Thoracic aorta (tissue), 2 donors: ENCODE measurements around the gene ARID1B. TPM values are rescaled to one million over a fixed set of nuclear protein-coding genes. Genes with fewer than 3 reads are reported as not detected.
A peak's percentile ranks its signal among the peaks of the same experiment; 100 is the strongest.

Experiments used
- ATAC-seq: fragments of 150-250 bp; one replicate; pipeline ENCODE4 v1.8.0; 2017; ENCODE audit warnings: low read depth; ENCODE audit not compliant: insufficient number of reproducible peaks, low FRiP score
- DNase-seq: peaks from one replicate; pipeline ENCODE4 v3.0.0-alpha.2; 2020; ENCODE audit warnings: low spot score
- H3K27ac ChIP-seq, 2 donors: fragments of 200-600 bp; sonication (generic); 1 replicate in 1 of 2; 2 replicates in 1 of 2; pipeline ENCODE4 v1.5.1; 2016; ENCODE audit warnings: mild to moderate bottlenecking in 2 of 2, moderate library complexity in 2 of 2
- H3K27me3 ChIP-seq: fragments of 200-600 bp; sonication (generic); replicated peaks from 2 replicates; pipeline ENCODE4 v1.6.0; 2016; ENCODE audit warnings: mild to moderate bottlenecking; ENCODE audit not compliant: insufficient read depth
- H3K36me3 ChIP-seq: fragments of 200-600 bp; sonication (generic); one replicate; pipeline ENCODE4 v1.5.1; 2016
- H3K4me1 ChIP-seq, 2 donors: fragments of 200-600 bp; sonication (generic); 1 replicate in 1 of 2; 2 replicates in 1 of 2; pipeline versions ENCODE4 v1.5.1 to v1.6.0; 2016; ENCODE audit warnings: low read depth in 2 of 2, mild to moderate bottlenecking in 1 of 2; ENCODE audit not compliant: control insufficient read depth in 1 of 2
- H3K4me3 ChIP-seq: fragments of 200-600 bp; sonication (generic); 2 replicates; pipeline ENCODE4 v1.5.1; 2016; ENCODE audit warnings: mild to moderate bottlenecking
- H3K9me3 ChIP-seq: fragments of 200-600 bp; sonication (generic); 2 replicates; pipeline ENCODE4 v1.5.1; 2016
- total RNA-seq, 2 donors: library from RNA; depleted of rRNA; stranded (reverse); fragments of >200 nt; gene quantifications; one replicate each; pipeline versions ENCODE4 v1.1.0 to v1.2.3, GENCODE V29; 2016
- TF ChIP-seq, protein P1 (sequence below): fragments of 200-600 bp; sonication (generic); IDR thresholded peaks from one replicate; pipeline ENCODE4 v1.5.1; 2019; ENCODE audit warnings: antibody characterized with exemption

The ARID1B gene
- total RNA-seq, 2 donors from 2014 or later, result 120 to 158 TPM

DNA sequence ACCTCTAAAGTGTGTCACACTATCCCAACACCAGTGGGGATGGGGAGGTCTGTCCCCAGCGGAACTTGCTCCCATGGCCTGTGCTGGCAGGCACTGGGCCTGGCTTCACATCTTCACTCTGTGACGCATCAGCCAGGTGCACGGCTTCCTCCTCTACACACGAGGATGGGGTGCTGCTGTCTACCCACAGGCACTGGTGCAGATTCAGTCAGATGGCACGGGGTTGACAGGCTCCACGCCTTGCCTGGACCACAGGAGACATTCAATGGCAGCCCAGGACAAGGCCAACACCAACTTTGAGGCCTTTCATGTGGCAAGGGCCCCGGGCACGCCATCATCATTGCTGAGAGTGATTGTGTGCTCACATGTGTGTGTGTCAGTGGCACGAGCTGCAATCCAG, 453.7 kb downstream of the ARID1B start:
- TF ChIP-seq, protein P1, sequence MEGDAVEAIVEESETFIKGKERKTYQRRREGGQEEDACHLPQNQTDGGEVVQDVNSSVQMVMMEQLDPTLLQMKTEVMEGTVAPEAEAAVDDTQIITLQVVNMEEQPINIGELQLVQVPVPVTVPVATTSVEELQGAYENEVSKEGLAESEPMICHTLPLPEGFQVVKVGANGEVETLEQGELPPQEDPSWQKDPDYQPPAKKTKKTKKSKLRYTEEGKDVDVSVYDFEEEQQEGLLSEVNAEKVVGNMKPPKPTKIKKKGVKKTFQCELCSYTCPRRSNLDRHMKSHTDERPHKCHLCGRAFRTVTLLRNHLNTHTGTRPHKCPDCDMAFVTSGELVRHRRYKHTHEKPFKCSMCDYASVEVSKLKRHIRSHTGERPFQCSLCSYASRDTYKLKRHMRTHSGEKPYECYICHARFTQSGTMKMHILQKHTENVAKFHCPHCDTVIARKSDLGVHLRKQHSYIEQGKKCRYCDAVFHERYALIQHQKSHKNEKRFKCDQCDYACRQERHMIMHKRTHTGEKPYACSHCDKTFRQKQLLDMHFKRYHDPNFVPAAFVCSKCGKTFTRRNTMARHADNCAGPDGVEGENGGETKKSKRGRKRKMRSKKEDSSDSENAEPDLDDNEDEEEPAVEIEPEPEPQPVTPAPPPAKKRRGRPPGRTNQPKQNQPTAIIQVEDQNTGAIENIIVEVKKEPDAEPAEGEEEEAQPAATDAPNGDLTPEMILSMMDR, result no peak
- Histone ChIP-seq H3K4me3 (no peak overlapping the region), H3K4me1 (peaks cover 11 to 48% of the 10 kb centered on the region in 2 donors), H3K9me3 (no peaks in the 10 kb centered on the region), H3K27ac (peak overlapping the region; percentile 1 to 9), H3K27me3 (no peaks in the 10 kb centered on the region), H3K36me3 (no peaks in the 10 kb centered on the region)
- no peak for ATAC-seq
- no peak for DNase-seq

DNA sequence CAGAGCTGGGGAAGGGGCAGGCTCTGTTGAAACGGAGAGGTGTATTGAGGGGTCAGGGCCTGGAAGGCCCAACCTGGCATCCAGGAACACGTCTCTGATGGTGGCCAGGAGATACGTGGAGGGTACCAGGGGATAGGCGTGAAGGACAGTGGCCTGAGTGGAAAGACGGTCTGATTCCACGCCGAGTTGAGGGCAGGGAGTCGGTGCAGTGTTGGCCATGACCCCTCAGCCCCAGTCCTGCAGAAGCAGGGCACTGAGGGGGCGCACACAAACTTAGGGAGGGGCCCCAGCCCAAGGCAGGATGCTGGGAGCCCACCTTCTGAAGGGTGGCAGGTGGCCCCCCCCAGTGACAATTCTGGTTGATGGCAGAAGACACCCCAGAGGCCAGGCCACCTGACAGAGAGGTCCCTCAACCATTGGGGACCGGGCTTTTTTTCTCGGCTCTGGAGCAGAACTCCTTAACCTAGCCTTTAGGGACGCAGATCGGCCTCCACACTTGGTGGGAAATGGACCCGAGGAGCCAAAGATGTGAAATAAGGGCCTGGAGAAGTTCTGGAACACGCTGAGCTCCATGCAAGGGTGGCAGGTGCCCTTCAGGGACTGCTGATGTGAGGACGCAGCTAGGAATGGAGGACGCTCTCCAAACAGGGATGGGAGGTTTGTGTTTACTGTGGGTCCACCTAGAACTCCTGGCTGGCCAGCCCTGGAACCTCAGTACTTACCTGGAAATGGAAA, 455.1 kb downstream of the ARID1B start:
- no peak overlapping the region for H3K27ac ChIP-seq
- no peak for ATAC-seq

DNA sequence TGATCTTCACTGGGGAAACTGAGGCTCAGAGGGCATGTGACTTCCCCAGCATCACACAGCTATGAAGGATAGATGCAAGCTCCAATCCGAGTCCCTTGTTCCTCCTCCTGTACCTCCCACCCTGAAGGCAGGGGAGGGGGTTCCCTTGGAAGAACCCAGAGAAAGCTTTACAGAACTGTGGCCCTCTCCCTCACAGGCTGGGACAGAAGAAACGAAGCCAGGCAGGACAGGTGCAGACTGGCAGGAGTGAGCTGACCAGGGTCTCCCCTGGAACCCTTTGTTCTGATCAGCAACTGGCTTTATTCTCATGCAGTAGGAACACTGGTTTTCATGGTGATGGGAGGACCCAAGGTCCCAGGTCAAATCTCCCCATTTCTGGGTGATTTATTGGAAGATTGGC, 456.0 kb downstream of the ARID1B start:
- H3K36me3 ChIP-seq, result no peaks in the 10 kb centered on the region
- no peaks in the 10 kb centered on the region for H3K9me3 ChIP-seq
- H3K27me3 ChIP-seq, result no peaks in the 10 kb centered on the region
- peaks cover 9 to 44% of the 10 kb centered on the region in 2 donors for H3K4me1 ChIP-seq
- TF ChIP-seq, protein P1, result no peak
- H3K4me3 ChIP-seq, result no peak overlapping the region
- DNase-seq, result no peak
- ATAC-seq, result no peak
- peak overlapping the region in 1 of 2 donors; percentile 6 for H3K27ac ChIP-seq

More for the DNA sequence above, 455.1 kb downstream of the ARID1B start:
- TF ChIP-seq, protein P1, result no peak
- Histone ChIP-seq H3K4me1 (peaks cover 9 to 52% of the 10 kb centered on the region in 2 donors), H3K9me3 (no peaks in the 10 kb centered on the region), H3K36me3 (no peaks in the 10 kb centered on the region), H3K27me3 (no peaks in the 10 kb centered on the region), H3K4me3 (no peak overlapping the region)
- DNase-seq, result no peak

DNA sequence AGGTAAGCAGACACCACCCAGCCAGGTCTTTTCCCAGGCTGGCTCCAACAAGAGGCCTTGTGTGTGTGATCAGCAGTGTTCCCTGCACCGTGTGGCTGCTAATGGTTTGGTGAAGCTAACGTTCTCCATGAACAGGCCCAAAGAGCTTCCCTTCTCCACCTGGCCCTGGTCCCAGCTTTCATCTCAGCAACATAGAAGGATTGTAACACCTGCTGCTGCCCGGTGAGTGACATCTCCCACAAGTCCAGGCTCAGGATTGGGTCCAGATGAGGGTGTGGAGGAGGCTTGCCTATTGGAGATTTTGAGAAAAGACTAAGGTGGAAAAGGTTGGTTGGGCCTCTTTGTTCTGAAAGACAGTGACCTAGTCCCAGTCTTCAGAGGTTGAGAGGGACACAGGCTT, 456.5 kb downstream of the ARID1B start:
- DNase-seq (no peak), ATAC-seq (no peak)
- H3K27ac ChIP-seq, result peak overlapping the region in 1 of 2 donors; percentile 5
- no peaks in the 10 kb centered on the region for H3K27me3 ChIP-seq
- TF ChIP-seq, protein P1, result no peak
- H3K9me3 ChIP-seq, result no peaks in the 10 kb centered on the region
- H3K4me1 ChIP-seq, result peaks cover 9 to 38% of the 10 kb centered on the region in 2 donors
- no peaks in the 10 kb centered on the region for H3K36me3 ChIP-seq
- H3K4me3 ChIP-seq, result no peak overlapping the region

DNA sequence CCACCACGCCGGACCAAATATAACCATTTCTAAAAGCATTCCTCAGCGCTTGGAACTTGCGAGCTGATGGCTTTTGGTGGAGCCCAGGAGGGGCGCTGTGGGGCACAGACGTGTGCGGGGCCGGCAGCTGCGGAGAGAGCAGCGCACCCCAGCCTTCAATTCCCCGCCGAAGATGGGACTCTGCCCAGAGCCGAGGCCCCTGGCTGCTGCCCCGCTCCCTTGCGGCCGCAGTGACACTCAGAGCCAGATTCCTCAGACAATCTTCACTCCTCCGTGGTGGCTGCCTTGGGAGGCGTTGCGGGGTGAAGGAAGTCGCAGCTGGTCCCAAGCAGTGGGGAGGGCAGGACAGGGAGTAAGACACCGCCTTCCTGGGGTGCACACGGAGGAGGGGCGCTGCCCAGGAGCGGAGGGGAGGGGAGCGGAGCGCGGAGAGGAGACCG, 458.4 kb downstream of the ARID1B start:
- Histone ChIP-seq H3K4me3 (peak overlapping the region; percentile 86), H3K27me3 (no peaks in the 10 kb centered on the region), H3K4me1 (peaks cover 15 to 39% of the 10 kb centered on the region in 2 donors), H3K27ac (peak overlapping the region; percentile 99), H3K9me3 (no peaks in the 10 kb centered on the region), H3K36me3 (no peaks in the 10 kb centered on the region)
- ATAC-seq, result peak; percentile 63
- no peak for DNase-seq
- TF ChIP-seq, protein P1, result peak; percentile 71
